Bone marrow (tissue), 2 donors: ENCODE measurements around the gene TUBGCP2.

Experiments
- DNase-seq, 2 donors: peaks; one replicate each; lab custom pipeline; 2025; lab: John Stamatoyannopoulos, UW

TUBGCP2 gene

GRCh38 chr10:133308421-133309099, at the start of gene TUBGCP2, which contains the start of gene ZNF511:
TSS of gene TUBGCP2 (minus strand) at chr10:133308872. CDS start at chr10:133302941, 5,931 bp downstream.
TSS of gene ZNF511 (plus strand) at chr10:133308914. CDS start at chr10:133308944, 30 bp downstream.
- peak; percentile 49 to 98 for DNase-seq

- peak; percentile 18 to 48 for DNase-seq
Observed at GRCh38 chr10:133357285-133358161, 48.9 kb upstream of the TUBGCP2 start, which contains the start of gene FUOM. TSS of gene FUOM (minus strand) at chr10:133358019. CDS start at chr10:133358007, 12 bp downstream.

- DNase-seq: no peak
Observed at GRCh38 chr10:133356549-133357284, 48.0 kb upstream of the TUBGCP2 start.

- no peak for DNase-seq
Observed at GRCh38 chr10:133355991-133356390, 47.3 kb upstream of the TUBGCP2 start.

GRCh38 chr10:133355266-133355665, 46.6 kb upstream of the TUBGCP2 start:
- no peak for DNase-seq

GRCh38 chr10:133354672-133355240, 46.1 kb upstream of the TUBGCP2 start:
- DNase-seq: no peak

- DNase-seq: no peak
Observed at GRCh38 chr10:133353988-133354605, 45.4 kb upstream of the TUBGCP2 start.

- no peak for DNase-seq
Observed at GRCh38 chr10:133353202-133353959, 44.7 kb upstream of the TUBGCP2 start.

GRCh38 chr10:133351408-133352318, 43.0 kb upstream of the TUBGCP2 start:
- no peak for DNase-seq

GRCh38 chr10:133350950-133351329, 42.3 kb upstream of the TUBGCP2 start:
- no peak for DNase-seq

- no peak for DNase-seq
Observed at GRCh38 chr10:133350283-133350949, 41.7 kb upstream of the TUBGCP2 start.

GRCh38 chr10:133349577-133350011, 40.9 kb upstream of the TUBGCP2 start:
- no peak for DNase-seq

GRCh38 chr10:133349160-133349568, 40.5 kb upstream of the TUBGCP2 start:
- DNase-seq: no peak

- no peak for DNase-seq
Observed at GRCh38 chr10:133347710-133348517, 39.2 kb upstream of the TUBGCP2 start.

GRCh38 chr10:133346413-133346812, 37.7 kb upstream of the TUBGCP2 start:
- DNase-seq: no peak

GRCh38 chr10:133344236-133344635, 35.6 kb upstream of the TUBGCP2 start:
- no peak for DNase-seq

GRCh38 chr10:133343558-133343957, 34.9 kb upstream of the TUBGCP2 start:
- no peak for DNase-seq

- no peak for DNase-seq
Observed at GRCh38 chr10:133342942-133343341, 34.3 kb upstream of the TUBGCP2 start.
